ENCODE measurements around the gene TSSK6. TPM values are rescaled to one million over a fixed set of nuclear protein-coding genes. Genes with fewer than 3 reads are reported as not detected.

The TSSK6 gene
- polyA plus RNA-seq, 4 donors, result 0.57 to 1.6 (median 1.2) TPM

DNA sequence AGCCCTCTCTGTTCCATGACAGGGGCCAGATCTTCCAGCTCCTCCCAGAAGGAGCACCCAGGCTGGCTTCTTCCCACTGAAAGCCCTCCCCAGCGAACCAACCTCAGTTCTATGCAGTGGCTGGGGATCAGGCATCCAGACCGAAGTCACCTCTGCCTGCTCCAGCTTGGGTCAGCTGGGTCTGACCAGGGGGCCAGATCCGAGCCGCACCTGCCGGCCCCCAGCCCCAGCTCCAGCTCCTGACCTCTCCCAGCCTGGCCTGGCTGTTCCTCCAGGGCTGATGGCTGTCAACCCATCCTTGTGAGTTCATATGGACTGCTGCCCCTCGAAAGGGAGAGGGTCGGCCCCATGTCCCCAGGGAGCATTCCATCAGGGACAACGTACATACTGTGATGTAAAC lies 8.0 kb downstream of the TSSK6 start:
- DNase-seq (ENCODE audit: low read depth in 4 of 4, low spot score in 3 of 4), result no peak

- no peak for DNase-seq (ENCODE audit: low read depth in 4 of 4, low spot score in 3 of 4)
Observed at GRCh38 chr19:19506592-19506991, 8.8 kb downstream of the TSSK6 start.

DNA sequence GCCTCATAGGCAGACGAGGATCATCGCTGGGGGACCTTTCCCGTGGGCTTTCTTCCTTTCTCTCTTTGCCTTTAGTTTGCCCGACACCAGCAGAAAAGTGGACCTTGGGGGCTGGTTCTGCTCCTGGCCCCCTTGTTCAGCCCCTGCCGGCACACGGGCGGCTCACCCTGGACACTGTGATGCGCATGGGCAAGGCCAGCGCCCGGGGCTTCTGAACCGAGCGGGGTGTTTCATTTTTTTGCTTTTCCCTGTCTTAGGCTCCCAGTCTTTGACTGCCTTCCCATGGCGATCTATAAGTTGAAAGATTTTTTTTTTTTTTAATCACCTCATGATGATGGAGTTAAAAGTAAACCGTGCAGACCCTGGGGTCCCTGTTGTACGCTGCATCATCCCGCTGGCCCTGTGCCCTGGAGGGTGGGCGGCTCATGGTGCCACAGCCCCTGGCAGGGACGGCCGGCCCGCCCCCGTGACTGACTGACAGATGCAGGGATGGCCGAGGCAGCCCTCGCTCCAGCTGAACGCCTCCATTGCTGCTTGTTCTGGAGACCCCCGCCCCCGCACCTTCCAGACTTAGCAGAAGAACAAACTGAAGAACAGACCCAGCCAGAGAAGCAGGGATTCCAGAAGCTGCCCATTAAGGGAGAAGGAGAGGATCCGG lies 9.6 kb downstream of the TSSK6 start:
- no peak for DNase-seq (ENCODE audit: low read depth in 4 of 4, low spot score in 3 of 4)

DNA sequence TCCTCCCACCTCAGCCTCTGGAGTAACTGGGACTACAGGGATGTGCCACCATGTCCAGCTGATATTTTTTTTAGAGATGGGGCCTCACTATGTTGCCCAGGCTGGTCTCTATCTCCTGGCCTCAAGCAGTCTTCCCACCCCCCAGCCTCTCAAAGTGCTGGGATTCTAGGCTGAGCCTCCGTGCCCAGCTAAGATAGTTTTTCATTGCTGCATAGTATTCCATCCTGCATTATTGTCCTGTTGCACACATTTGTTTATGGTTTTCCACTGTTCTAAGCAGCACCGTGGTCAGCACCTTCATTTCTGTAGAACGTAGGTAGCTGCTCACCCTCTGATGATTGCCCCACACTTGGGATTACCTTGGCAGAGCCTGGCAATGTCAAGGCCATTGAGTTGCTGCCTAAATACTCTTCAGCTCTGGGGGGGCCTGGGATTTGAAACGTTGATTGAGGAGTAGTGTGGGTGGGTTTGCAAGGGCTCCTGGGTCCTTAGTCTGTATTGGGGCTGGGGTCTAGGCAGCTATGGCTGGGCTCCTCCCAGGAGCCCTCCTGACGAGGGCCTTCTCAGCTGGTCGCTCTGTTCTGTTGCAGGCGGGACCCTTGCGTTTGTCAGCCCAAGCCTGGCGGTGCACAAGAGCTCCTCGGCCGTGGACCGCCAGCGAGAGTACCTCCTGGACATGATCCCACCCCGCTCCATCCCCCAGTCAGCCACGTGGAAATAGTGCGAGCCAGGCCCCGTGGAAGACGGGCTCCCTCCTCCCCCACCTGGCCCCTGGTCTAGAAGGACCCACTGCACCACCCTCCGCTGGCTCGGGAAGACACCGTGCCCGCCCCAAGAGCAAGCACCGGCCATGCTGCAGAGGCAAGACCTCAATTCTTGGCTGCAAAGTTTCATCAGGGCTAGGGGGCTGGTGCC lies 10.3 kb downstream of the TSSK6 start:
- no peak for DNase-seq (ENCODE audit: low read depth in 4 of 4, low spot score in 3 of 4)

GRCh38 chr19:19502808-19503602 lies 12.3 kb downstream of the TSSK6 start:
- no peak for DNase-seq (ENCODE audit: low read depth in 4 of 4, low spot score in 3 of 4)

- DNase-seq (ENCODE audit: low read depth in 4 of 4, low spot score in 3 of 4), result no peak
Observed at GRCh38 chr19:19502281-19502680, 13.1 kb downstream of the TSSK6 start.

- no peak for DNase-seq (ENCODE audit: low read depth in 4 of 4, low spot score in 3 of 4)
Observed at GRCh38 chr19:19501798-19502197, 13.6 kb downstream of the TSSK6 start.

DNA sequence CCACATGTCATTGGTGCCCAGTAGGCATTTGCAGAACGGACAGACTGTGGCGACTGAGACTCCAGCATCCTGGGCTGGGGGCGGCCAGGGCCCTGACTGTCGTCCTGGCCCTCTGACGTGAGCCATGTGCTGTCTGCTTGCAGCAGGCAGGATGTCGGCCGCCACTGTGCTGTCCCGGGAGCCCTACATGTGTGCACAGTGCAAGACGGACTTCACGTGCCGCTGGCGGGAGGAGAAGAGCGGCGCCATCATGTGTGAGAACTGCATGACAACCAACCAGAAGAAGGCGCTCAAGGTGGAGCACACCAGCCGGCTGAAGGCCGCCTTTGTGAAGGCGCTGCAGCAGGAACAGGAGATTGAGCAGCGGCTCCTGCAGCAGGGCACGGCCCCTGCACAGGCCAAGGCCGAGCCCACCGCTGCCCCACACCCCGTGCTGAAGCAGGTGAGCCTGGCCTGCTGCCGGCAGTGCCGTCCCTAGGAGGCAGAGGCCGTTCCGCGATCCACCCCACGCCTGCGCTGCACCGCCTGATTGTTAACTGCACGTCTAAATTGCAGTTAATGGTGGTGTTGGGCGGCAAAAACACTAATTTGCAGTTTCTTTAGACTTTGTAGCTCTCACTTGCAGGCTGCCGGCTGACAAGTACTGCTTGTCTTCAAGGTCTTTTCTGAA lies 14.2 kb downstream of the TSSK6 start:
- no peak for DNase-seq (ENCODE audit: low read depth in 4 of 4, low spot score in 3 of 4)

DNA sequence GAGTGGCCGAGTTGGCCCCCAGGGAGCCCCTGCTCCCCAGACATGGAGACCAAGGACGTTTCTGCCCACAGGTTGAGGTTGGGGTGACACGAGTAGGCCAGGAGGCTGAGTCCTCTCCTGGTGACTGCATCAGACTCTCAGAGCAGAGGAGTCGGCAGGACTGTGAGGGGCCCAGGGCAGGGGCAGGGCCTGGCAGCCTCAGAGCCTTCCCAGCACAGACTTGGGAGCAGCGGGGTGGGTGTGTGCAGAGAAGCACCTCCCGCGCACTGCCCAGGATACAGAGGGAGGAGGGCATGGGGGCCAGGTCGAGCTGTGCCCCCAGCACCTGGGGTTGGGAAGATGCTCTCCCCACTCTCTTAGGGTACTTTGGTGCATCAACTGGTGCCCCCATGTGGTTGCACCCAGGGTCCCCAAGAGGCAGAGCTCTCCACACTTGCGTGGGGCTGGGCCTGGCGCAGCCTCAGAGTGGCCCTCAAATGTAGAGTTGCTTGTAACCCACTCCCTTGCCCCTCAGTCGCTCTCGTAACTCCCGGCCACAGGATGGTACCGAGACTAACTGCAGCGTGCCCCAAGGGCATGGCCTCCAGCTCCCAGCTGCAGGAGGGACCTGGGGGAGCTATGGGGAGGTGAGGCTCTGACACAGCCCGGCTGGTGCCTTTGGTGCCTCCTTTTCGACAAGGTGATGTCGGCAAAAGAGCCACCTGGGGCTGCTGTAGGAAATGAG lies 15.9 kb downstream of the TSSK6 start:
- DNase-seq (ENCODE audit: low read depth in 4 of 4, low spot score in 3 of 4), result no peak

- DNase-seq (ENCODE audit: low read depth in 4 of 4, low spot score in 3 of 4), result no peak
Observed at GRCh38 chr19:19498255-19498991, 16.9 kb downstream of the TSSK6 start.

DNA sequence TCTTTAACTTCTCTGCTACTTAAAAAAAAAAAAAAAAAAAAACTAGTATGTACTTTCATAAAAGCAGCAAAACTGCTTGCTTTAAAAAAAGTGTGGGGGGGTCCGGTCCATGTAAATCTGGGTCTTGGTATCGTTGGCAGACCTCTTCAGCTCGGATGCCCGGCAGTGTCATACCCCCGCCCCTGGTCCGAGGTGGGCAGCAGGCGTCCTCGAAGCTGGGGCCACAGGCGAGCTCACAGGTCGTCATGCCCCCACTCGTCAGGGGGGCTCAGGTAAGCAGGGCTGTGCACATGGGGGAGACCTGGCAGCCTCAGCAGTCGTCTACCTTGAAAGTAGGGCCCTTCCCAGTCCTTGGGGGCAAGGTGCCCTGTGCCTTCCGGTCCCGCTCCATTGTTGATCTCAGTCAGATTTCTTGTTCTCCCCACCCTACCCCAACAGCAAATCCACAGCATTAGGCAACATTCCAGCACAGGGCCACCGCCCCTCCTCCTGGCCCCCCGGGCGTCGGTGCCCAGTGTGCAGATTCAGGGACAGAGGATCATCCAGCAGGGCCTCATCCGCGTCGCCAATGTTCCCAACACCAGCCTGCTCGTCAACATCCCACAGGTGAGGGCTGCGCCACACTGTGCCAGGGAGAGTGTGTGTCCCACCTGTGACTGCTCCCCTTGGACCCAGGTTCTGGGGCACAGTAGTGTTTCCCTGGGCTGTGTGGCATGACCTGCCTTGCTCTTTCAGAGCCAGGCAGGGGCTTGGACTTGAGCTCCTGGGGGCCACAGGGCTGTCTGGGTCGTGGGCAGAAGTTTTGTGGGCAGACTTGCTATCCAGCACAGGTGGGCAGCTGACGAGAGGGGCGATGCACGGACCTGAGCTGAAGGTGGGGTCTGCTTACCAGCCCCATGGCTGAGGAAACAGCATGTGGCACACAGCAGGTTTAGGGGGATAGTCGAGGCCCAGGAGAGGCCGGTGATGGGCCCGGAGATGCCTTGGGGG lies 19.4 kb downstream of the TSSK6 start:
- DNase-seq (ENCODE audit: low read depth in 4 of 4, low spot score in 3 of 4), result no peak

DNA sequence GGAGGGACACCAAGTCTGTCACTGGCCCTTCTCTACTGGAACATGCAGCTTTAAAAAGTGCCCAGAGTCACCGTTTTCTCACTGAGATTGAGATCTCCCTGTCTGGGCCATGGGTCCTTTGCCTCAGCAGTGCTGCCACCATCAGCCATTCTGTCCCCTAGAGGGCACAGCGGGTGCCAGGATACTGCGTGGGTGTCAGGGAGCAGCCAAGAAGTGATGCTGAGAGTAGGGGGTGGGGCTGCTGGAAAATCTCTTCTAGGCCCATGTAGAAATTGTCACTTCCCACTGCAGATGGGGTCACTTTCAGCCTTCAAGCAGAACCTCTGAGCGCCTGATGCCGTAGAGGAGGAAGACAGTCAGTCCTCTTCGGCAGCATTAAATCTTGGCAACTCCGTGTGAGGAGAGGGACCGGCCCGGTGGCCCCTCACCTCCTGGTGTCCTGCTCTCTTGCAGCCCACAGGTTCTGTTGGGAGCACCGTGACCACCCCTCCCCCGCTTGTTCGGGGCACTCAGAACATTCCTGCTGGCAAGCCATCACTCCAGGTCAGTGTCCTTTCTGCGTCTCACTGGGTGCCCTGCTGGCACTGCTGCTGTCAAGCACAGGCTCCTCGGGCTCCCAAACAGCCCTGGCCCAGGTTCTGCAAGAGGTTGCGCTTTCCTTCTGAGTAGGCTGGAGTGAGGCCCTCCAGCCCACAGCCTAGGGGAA lies 21.4 kb downstream of the TSSK6 start:
- no peak for DNase-seq (ENCODE audit: low read depth in 4 of 4, low spot score in 3 of 4)

DNA sequence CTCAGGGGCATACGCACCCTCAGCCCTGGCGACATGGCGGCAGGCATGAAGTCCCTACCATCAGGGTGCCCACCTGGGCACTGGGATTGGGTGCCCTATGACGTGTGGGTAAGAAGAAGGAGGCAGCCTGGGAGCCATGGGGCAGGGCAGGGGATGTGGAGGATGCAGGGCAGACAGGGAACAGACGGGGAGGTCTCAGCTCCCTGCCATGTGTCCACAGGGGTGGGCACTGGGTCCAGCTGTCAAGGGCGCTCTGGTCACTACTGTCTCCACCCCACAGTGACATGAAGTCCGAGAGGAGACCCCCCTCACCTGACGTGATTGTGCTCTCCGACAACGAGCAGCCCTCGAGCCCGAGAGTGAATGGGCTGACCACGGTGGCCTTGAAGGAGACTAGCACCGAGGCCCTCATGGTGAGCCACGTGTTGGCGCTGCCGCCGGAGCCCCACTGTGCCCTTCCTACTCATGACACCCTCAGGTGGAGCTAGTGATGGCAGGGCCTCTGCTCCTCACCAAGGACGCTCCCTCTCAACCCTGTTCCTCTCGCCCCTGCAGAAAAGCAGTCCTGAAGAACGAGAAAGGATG lies 23.2 kb downstream of the TSSK6 start:
- DNase-seq (ENCODE audit: low read depth in 4 of 4, low spot score in 3 of 4), result no peak

- DNase-seq (ENCODE audit: low read depth in 4 of 4, low spot score in 3 of 4), result no peak
Observed at GRCh38 chr19:19491321-19492025, 23.9 kb downstream of the TSSK6 start.

DNA sequence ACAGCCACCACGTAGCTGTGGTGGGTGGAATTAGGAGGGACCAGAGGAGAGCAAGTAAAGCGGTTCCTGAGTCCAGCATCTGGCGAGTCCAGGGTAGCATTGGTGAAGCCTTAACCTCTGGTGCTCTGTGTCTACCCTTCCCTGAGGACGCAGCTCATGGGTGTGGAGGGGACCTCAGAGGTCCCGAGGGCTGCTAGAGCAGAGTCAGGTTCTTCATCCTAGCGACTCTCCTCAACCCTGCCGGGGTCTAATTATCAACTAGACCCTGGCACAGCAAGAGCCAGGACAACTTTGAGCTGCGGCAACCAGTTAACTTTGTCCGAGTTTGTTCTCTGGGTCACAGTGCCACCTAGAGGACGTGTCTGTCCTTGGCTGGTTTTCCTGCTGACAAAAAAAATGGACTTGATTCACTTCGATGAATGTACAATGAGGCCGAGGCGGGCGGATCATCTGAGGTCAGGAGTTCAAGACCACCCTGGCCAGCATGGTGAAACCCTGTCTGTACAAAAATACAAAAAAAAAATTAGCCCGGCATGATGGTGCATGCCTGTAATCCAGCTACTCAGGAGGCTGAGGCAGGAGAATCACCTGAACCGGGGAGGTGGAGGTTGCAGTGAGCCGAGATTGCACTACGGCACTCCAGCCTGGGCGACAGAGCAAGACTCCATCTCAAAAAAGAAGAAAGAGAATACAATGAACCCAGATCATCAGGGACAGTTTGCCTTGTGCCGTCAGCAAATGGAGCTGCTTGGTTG lies 25.0 kb downstream of the TSSK6 start:
- DNase-seq (ENCODE audit: low read depth in 4 of 4, low spot score in 3 of 4), result peak; percentile 70 to 77 (median 75)

DNA sequence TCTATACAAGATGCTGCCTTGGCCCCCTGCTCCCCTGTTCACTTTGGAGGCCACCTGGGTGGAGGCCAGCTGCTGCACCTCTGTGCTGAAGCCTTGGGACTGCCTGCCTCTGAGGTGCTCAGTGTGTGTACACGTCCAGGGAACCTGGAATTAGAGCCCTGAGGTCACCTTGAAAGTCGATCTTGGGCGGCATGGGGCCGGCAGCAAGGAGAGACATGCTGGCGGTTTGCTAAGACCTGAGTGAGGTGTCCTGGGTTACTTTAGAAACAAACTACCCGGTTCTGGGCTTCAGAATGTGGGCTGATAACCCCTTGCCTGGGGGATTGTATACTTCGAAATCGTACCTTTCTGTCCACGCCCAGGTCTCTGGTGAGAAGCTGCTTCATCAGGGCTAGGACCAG lies 25.5 kb downstream of the TSSK6 start:
- no peak for DNase-seq (ENCODE audit: low read depth in 4 of 4, low spot score in 3 of 4)
